IMR-90 (cell line): ENCODE results near the gene CTNNA1. TPM values are rescaled to one million over a fixed set of nuclear protein-coding genes. Genes with fewer than 3 reads are reported as not detected.

Experiments used
- ATAC-seq: fragments of 200-7000 bp; cut with Tn5 transposase; 2 replicates; pipeline ENCODE4 v1.9.1; 2020; ENCODE audit warnings: low read depth, mild to moderate bottlenecking, moderate library complexity
- BruUV-seq: library from RNA; stranded (reverse); fragments of 400-500 nt; replicated peaks from 2 replicates; lab custom pipeline; 2021; lab: Mats Ljungman, UMichigan
- CTCF ChIA-PET: fragments of 300-600 bp; formaldehyde crosslinking; extraction: SDS; loops from one replicate; lab custom pipeline; 2021; ENCODE audit warnings: antibody characterized with exemption; lab: Yijun Ruan, JAX
- POLR2A ChIA-PET: fragments of 300-600 bp; sonication (Branson Sonifier 250); formaldehyde crosslinking; loops from one replicate; lab custom pipeline; 2022; ENCODE audit warnings: antibody characterized with exemption; ENCODE audit not compliant: unreplicated experiment; lab: Charles Lee
- DNase-seq: peaks from one replicate; pipeline ENCODE4 v3.0.0; 2013
- H2AFZ ChIP-seq: replicated peaks from 2 replicates; pipeline ENCODE3; 2013; ENCODE audit warnings: low read length, mild to moderate bottlenecking; ENCODE audit not compliant: poor library complexity
- H2AK5ac ChIP-seq: 2 replicates; pipeline ENCODE4 v1.6.1; 2013; ENCODE audit warnings: low read depth, low read length, inconsistent platforms
- H2AK9ac ChIP-seq: replicated peaks from 2 replicates; pipeline ENCODE3; 2013; ENCODE audit warnings: mild to moderate bottlenecking, low read depth, low read length, moderate library complexity; ENCODE audit not compliant: poor library complexity
- H2BK120ac ChIP-seq: 2 replicates; pipeline ENCODE4 v1.6.1; 2013; ENCODE audit warnings: low read depth, low read length, inconsistent platforms
- H2BK15ac ChIP-seq: 3 replicates; pipeline ENCODE4 v1.6.1; 2013; ENCODE audit warnings: low read depth, low read length, inconsistent platforms
- H2BK20ac ChIP-seq: 2 replicates; pipeline ENCODE4 v1.6.1; 2013; ENCODE audit warnings: low read depth, mild to moderate bottlenecking, inconsistent platforms, low read length, moderate library complexity
- H2BK5ac ChIP-seq: 2 replicates; pipeline ENCODE4 v1.6.1; 2013; ENCODE audit warnings: mild to moderate bottlenecking, low read depth, low read length, inconsistent platforms; ENCODE audit not compliant: poor library complexity, severe bottlenecking
- H3K14ac ChIP-seq: replicated peaks from 2 replicates; pipeline ENCODE4 v1.6.1; 2013; ENCODE audit warnings: low read depth, low read length, inconsistent platforms
- H3K18ac ChIP-seq: 2 replicates; pipeline ENCODE4 v1.6.1; 2013; ENCODE audit warnings: low read depth, low read length, control low read depth
- H3K23ac ChIP-seq: 2 replicates; pipeline ENCODE4 v1.6.1; 2013; ENCODE audit warnings: low read depth, low read length, inconsistent platforms
- H3K27ac ChIP-seq: 2 replicates; pipeline ENCODE4 v1.5.1; 2013; ENCODE audit warnings: mild to moderate bottlenecking, control low read depth, low read length; ENCODE audit not compliant: insufficient read depth
- H3K27me3 ChIP-seq: 2 replicates; pipeline ENCODE4 v1.6.1; 2013; ENCODE audit warnings: low read length; ENCODE audit not compliant: control insufficient read depth, insufficient read depth
- H3K36me3 ChIP-seq: 2 replicates; pipeline ENCODE4 v1.6.1; 2013; ENCODE audit warnings: low read length, mixed read lengths; ENCODE audit not compliant: control insufficient read depth, insufficient read depth
- H3K4ac ChIP-seq: 2 replicates; pipeline ENCODE4 v1.6.1; 2013; ENCODE audit warnings: low read depth, low read length, inconsistent platforms
- H3K4me1 ChIP-seq: 2 replicates; pipeline ENCODE4 v1.6.1; 2013; ENCODE audit warnings: low read length, mixed read lengths; ENCODE audit not compliant: control insufficient read depth, insufficient read depth
- H3K4me2 ChIP-seq: 2 replicates; pipeline ENCODE4 v1.6.1; 2013; ENCODE audit warnings: low read depth, mild to moderate bottlenecking, control low read depth, low read length, moderate library complexity
- H3K4me3 ChIP-seq: 2 replicates; pipeline ENCODE4 v1.5.1; 2013; ENCODE audit warnings: low read depth, mild to moderate bottlenecking, control low read depth, low read length, moderate library complexity; ENCODE audit not compliant: insufficient read depth
- H3K56ac ChIP-seq: 2 replicates; pipeline ENCODE4 v1.6.1; 2013; ENCODE audit warnings: low read length, inconsistent platforms; ENCODE audit not compliant: insufficient read depth; ENCODE audit errors: extremely low read depth
- H3K79me1 ChIP-seq, 2 experiments: 2 replicates each; pipeline ENCODE4 v1.6.1; 2013; ENCODE audit warnings: low read length in 2 of 2, inconsistent platforms in 1 of 2, low read depth in 1 of 2
- H3K9ac ChIP-seq: 2 replicates; pipeline ENCODE4 v1.6.1; 2013; ENCODE audit warnings: low read depth, low read length, control low read depth
- H3K9me1 ChIP-seq: 2 replicates; pipeline ENCODE4 v1.6.1; 2013; ENCODE audit warnings: low read length, inconsistent platforms; ENCODE audit not compliant: insufficient read depth
- H3K9me3 ChIP-seq: 2 replicates; pipeline ENCODE4 v1.6.1; 2013; ENCODE audit warnings: low read length; ENCODE audit not compliant: control insufficient read depth, insufficient read depth
- H4K20me1 ChIP-seq: 2 replicates; pipeline ENCODE4 v1.6.1; 2013; ENCODE audit warnings: low read length, inconsistent platforms; ENCODE audit not compliant: insufficient read depth
- H4K5ac ChIP-seq: 2 replicates; pipeline ENCODE4 v1.6.1; 2013; ENCODE audit warnings: mild to moderate bottlenecking, low read depth, low read length, control low read depth
- H4K8ac ChIP-seq, 2 experiments: 2 replicates each; pipeline ENCODE4 v1.6.1; 2013; ENCODE audit warnings: low read depth in 2 of 2, low read length in 2 of 2, control low read depth in 1 of 2, inconsistent platforms in 1 of 2
- H4K91ac ChIP-seq: 2 replicates; pipeline ENCODE4 v1.6.1; 2013; ENCODE audit warnings: low read depth, low read length, inconsistent platforms; ENCODE audit not compliant: insufficient read depth
- CEBPB ChIP-seq: IDR thresholded peaks from 2 replicates; pipeline ENCODE4 v1.6.1; 2012; ENCODE audit warnings: low read depth, low read length, improper control_type of control experiment
- CHD1 ChIP-seq: IDR thresholded peaks from 2 replicates; pipeline ENCODE4 v1.6.1; 2012; ENCODE audit warnings: low read depth, low read length, improper control_type of control experiment
- MAFK ChIP-seq: IDR thresholded peaks from 2 replicates; pipeline ENCODE4 v1.6.1; 2012; ENCODE audit warnings: low read depth, low read length, improper control_type of control experiment
- MAZ ChIP-seq: IDR thresholded peaks from 2 replicates; pipeline ENCODE4 v1.6.1; 2012; ENCODE audit warnings: low read depth, mild to moderate bottlenecking, low read length, improper control_type of control experiment, moderate library complexity, borderline replicate concordance
- NFE2L2 ChIP-seq: fragments of 150-350 bp; IDR thresholded peaks from 2 replicates; pipeline ENCODE4 v1.6.1; 2016; ENCODE audit warnings: low read depth, mild to moderate bottlenecking, low read length
- SMC3 ChIP-seq: fragments of 150-350 bp; IDR thresholded peaks from 2 replicates; pipeline ENCODE4 v1.6.1; 2016; ENCODE audit warnings: low read depth, mild to moderate bottlenecking, antibody characterized with exemption, low read length, moderate library complexity
- WGBS, 2 experiments: methylation state at CpG; one replicate each; pipeline versions ENCODE4 v1.1.5 to v1.1.7; 2013; ENCODE audit warnings: missing lambda C conversion rate in 2 of 2; ENCODE audit not compliant: insufficient read length in 1 of 2; ENCODE audit errors: extremely low coverage in 2 of 2; 5-methylcytosine and 5-hydroxymethylcytosine counted together
- dilution Hi-C: fragments of 300-500 bp; cut with HindIII; formaldehyde crosslinking; loops from one replicate; pipeline ENCODE4 v1.14.3; 2018; ENCODE audit warnings: low sequenced_read_pairs; ENCODE audit not compliant: unreplicated experiment
- in situ Hi-C: fragments of 300-500 bp; cut with MboI; formaldehyde crosslinking; loops from 3 replicates; pipeline ENCODE4 v1.14.3; 2019; ENCODE audit warnings: low sequenced_read_pairs, inconsistent platforms, mixed read lengths
- intact Hi-C: fragments of 100-400 bp; cut with micrococcal nuclease; formaldehyde crosslinking; loops from 2 replicates; pipeline ENCODE4 v1.10.0; 2022
- polyA plus RNA-seq, 3 experiments: library from polyadenylated mRNA; depleted of rRNA; stranded (reverse); fragments of >200 nt; gene quantifications; 2 replicates each; pipeline ENCODE4 v1.2.3, GENCODE V29; 2012; ENCODE audit warnings: low replicate concordance in 1 of 3
- total RNA-seq: library from RNA; depleted of rRNA; stranded (reverse); fragments of >200 nt; gene quantifications from 2 replicates; pipeline ENCODE4 v1.2.3, GENCODE V29; 2012
- TF ChIP-seq, protein P1 (sequence below): fragments of 150-350 bp; IDR thresholded peaks from 2 replicates; pipeline ENCODE4 v1.6.1; 2016; ENCODE audit warnings: low read depth, mild to moderate bottlenecking, low read length, moderate library complexity, borderline replicate concordance

Gene CTNNA1
- total and polyA plus RNA-seq, 2 of the 4 experiments (the other 2 are of a cell fraction) = 220 to 471 TPM

- 60% methylated on average over 1 of the region's 6 CpGs; no CpG with 5 or more reads in 1 of the 2 experiments for WGBS, 2 experiments
- Histone ChIP-seq H2AK9ac (no peak overlapping the region), H3K9ac (no peak overlapping the region), H3K4ac (no peak overlapping the region), H2AK5ac (no peak overlapping the region; the same call in 1 of the 2 replicates), H3K4me1 (peaks cover 25% of the 10 kb centered on the region), H2BK15ac (no peak overlapping the region), H4K20me1 (peaks cover 86% of the 10 kb centered on the region), H3K14ac (no peak overlapping the region), H3K4me2 (peak overlapping the region; percentile 92), H3K27me3 (no peaks in the 10 kb centered on the region), H2BK120ac (no peak overlapping the region), H4K5ac (no peak overlapping the region), H4K91ac (no peak overlapping the region), H4K8ac (no peak overlapping the region), H2AFZ (no peak overlapping the region), H3K23ac (no peak overlapping the region), H3K9me3 (no peaks in the 10 kb centered on the region), H3K18ac (no peak overlapping the region), H3K4me3 (no peak overlapping the region), H2BK20ac (no peak overlapping the region), H2BK5ac (no peak overlapping the region), H3K56ac (no peak overlapping the region), H3K36me3 (peaks cover 3% of the 10 kb centered on the region; the same call in 1 of the 2 replicates), H3K9me1 (peaks cover 21% of the 10 kb centered on the region), H3K27ac (peak overlapping the region; percentile 26; the same call in 1 of the 2 replicates), H3K79me1 (peaks cover 41 to 73% of the 10 kb centered on the region in 2 experiments)
- dilution Hi-C loops (no loop called here), intact Hi-C loops (no loop called here), in situ Hi-C loops (no loop called here)
- ChIA-PET POLR2A (interaction anchor here (0.6 kb wide), 1 partner anchor 239 kb away, joined by 4 read pairs; no protein-coding TSS in a partner anchor), CTCF (no interaction called here)
- DNase-seq (peak; percentile 27), ATAC-seq (no peak)
- TF ChIP-seq CEBPB = no peak
- TF ChIP-seq CHD1 = no peak
- no peak for TF ChIP-seq MAFK
- TF ChIP-seq MAZ = no peak
- TF ChIP-seq, protein P1, sequence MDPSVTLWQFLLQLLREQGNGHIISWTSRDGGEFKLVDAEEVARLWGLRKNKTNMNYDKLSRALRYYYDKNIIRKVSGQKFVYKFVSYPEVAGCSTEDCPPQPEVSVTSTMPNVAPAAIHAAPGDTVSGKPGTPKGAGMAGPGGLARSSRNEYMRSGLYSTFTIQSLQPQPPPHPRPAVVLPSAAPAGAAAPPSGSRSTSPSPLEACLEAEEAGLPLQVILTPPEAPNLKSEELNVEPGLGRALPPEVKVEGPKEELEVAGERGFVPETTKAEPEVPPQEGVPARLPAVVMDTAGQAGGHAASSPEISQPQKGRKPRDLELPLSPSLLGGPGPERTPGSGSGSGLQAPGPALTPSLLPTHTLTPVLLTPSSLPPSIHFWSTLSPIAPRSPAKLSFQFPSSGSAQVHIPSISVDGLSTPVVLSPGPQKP = no peak
- TF ChIP-seq SMC3 = no peak
- no peak for TF ChIP-seq NFE2L2
- no TSS peak for BruUV-seq
Measured at GRCh38 chr5:138874241-138874640, 121.0 kb downstream of the CTNNA1 start.
